Thyroid gland (tissue), 4 donors: ENCODE measurements around the gene JDP2. TPM values are rescaled to one million over a fixed set of nuclear protein-coding genes. Genes with fewer than 3 reads are reported as not detected.

Experiments used
- DNase-seq, 2 donors: peaks; one replicate each; pipeline ENCODE4 v3.0.0-alpha.2; 2019
- H3K27ac ChIP-seq, 3 donors: fragments of 200-600 bp; sonication (generic); 1 replicate in 2 of 3; 2 replicates in 1 of 3; pipeline ENCODE4 v1.5.1; 2016 to 2019; ENCODE audit warnings: mild to moderate bottlenecking in 1 of 3, moderate library complexity in 1 of 3
- H3K27me3 ChIP-seq: fragments of 200-600 bp; sonication (generic); one replicate; pipeline ENCODE4 v1.5.1; 2019
- H3K36me3 ChIP-seq, 2 donors: fragments of 200-600 bp; sonication (generic); one replicate each; pipeline ENCODE4 v1.5.1; 2016 to 2019
- H3K4me1 ChIP-seq, 2 donors: fragments of 200-600 bp; sonication (generic); one replicate each; pipeline ENCODE4 v1.5.1; 2017 to 2019
- H3K4me3 ChIP-seq, 3 donors: fragments of 200-600 bp; sonication (generic); replicated peaks in 1 of 3; 1 replicate in 2 of 3; 2 replicates in 1 of 3; pipeline ENCODE4 v1.5.1; 2016; ENCODE audit warnings: mild to moderate bottlenecking in 1 of 3
- H3K9me3 ChIP-seq: fragments of 200-600 bp; sonication (generic); one replicate; pipeline ENCODE4 v1.5.1; 2017
- CTCF ChIP-seq, 6 experiments: fragments of 200-600 bp in 3 of 6; fragments of 450-650 bp in 3 of 6; sonication (generic) in 3 of 6; IDR thresholded peaks; one replicate each; pipeline ENCODE4 v1.5.1; 2016 to 2019; ENCODE audit warnings: antibody characterized with exemption in 6 of 6, mild to moderate bottlenecking in 2 of 6, inconsistent platforms in 1 of 6, moderate library complexity in 1 of 6
- POLR2A ChIP-seq, 2 donors: fragments of 450-650 bp; IDR thresholded peaks; one replicate each; pipeline ENCODE4 v1.6.1; 2017; ENCODE audit warnings: antibody characterized with exemption in 2 of 2, mild to moderate bottlenecking in 2 of 2, moderate library complexity in 1 of 2
- WGBS, 2 donors: methylation state at CpG; one replicate each; pipeline ENCODE4 v1.1.5; 2017; 5-methylcytosine and 5-hydroxymethylcytosine counted together
- intact Hi-C: fragments of 100-400 bp; cut with DNase I; formaldehyde crosslinking; loops from one replicate; pipeline ENCODE4 v1.15.1; 2023
- total RNA-seq, 4 donors: library from RNA; depleted of rRNA; stranded (reverse); fragments of >200 nt; gene quantifications; one replicate each; pipeline ENCODE4 v1.2.3, GENCODE V29; 2016

JDP2 gene
- total RNA-seq, 4 donors from 2014 or later = 24.2 to 54.6 (median 36.3) TPM

- Histone ChIP-seq H3K4me3 (no peak overlapping the region), H3K9me3 (no peaks in the 10 kb centered on the region), H3K27me3 (no peaks in the 10 kb centered on the region), H3K27ac (no peak overlapping the region), H3K36me3 (peaks cover 6 to 8% of the 10 kb centered on the region in 2 donors), H3K4me1 (peaks cover 5 to 13% of the 10 kb centered on the region in 2 donors)
- 89 to 93% methylated on average over 6 of the region's 6 CpGs for WGBS, 2 donors
- TF ChIP-seq CTCF (IDR thresholded peaks at IDR 0.05) (no peak), POLR2A (IDR thresholded peaks at IDR 0.05) (no peak)
- no peak for DNase-seq
- intact Hi-C loops = no loop called here
Observed at GRCh38 chr14:75435473-75435872, 7.7 kb downstream of the JDP2 start.

- Histone ChIP-seq H3K36me3 (peaks cover 5 to 6% of the 10 kb centered on the region in 2 donors), H3K4me3 (no peak overlapping the region), H3K9me3 (no peaks in the 10 kb centered on the region), H3K27ac (no peak overlapping the region), H3K4me1 (peaks cover 15 to 31% of the 10 kb centered on the region in 2 donors), H3K27me3 (no peaks in the 10 kb centered on the region)
- TF ChIP-seq CTCF (IDR thresholded peaks at IDR 0.05) = no peak
- 79 to 89% methylated on average over 10 to 14 of the region's 14 CpGs for WGBS, 2 donors
- no peak for DNase-seq
- intact Hi-C loops = no loop called here
Observed at GRCh38 chr14:75437201-75438143, 9.7 kb downstream of the JDP2 start.

- Histone ChIP-seq H3K27me3 (no peaks in the 10 kb centered on the region), H3K9me3 (no peaks in the 10 kb centered on the region), H3K27ac (no peak overlapping the region), H3K36me3 (peaks cover 4 to 6% of the 10 kb centered on the region in 2 donors), H3K4me1 (peaks cover 15 to 39% of the 10 kb centered on the region in 2 donors), H3K4me3 (no peak overlapping the region)
- TF ChIP-seq CTCF (IDR thresholded peaks at IDR 0.05) (no peak), POLR2A (IDR thresholded peaks at IDR 0.05) (no peak)
- intact Hi-C loops = no loop called here
- 81 to 89% methylated on average over 16 of the region's 16 CpGs for WGBS, 2 donors
- no peak for DNase-seq
Observed at GRCh38 chr14:75438486-75439080, 10.8 kb downstream of the JDP2 start.

- Histone ChIP-seq H3K9me3 (no peaks in the 10 kb centered on the region), H3K4me3 (no peak overlapping the region), H3K4me1 (peaks cover 15 to 39% of the 10 kb centered on the region in 2 donors), H3K36me3 (peaks cover 1 to 4% of the 10 kb centered on the region in 2 donors), H3K27ac (no peak overlapping the region), H3K27me3 (no peaks in the 10 kb centered on the region)
- intact Hi-C loops = no loop called here
- TF ChIP-seq CTCF (IDR thresholded peaks at IDR 0.05) (no peak), POLR2A (IDR thresholded peaks at IDR 0.05) (no peak)
- 94 to 95% methylated on average over 13 of the region's 13 CpGs for WGBS, 2 donors
- DNase-seq = no peak
Observed at GRCh38 chr14:75439989-75440388, 12.2 kb downstream of the JDP2 start.
